Upper lobe of left lung (tissue), 4 donors: ENCODE measurements around the gene RNASE13.

Source experiments
- CTCF ChIP-seq, 6 experiments: fragments of 450-650 bp in 4 of 6; fragments of 200-600 bp in 2 of 6; sonication (generic) in 2 of 6; IDR thresholded peaks; one replicate each; pipeline ENCODE4 v1.5.1; 2016 to 2019; ENCODE audit warnings: antibody characterized with exemption in 6 of 6
- EP300 ChIP-seq, 4 donors: sonication (generic); formaldehyde crosslinking; IDR thresholded peaks; one replicate each; pipeline ENCODE4 v1.5.1; 2017; ENCODE audit warnings: antibody characterized with exemption in 4 of 4, control low read depth in 2 of 4
- POLR2AphosphoS5 ChIP-seq, 2 donors: sonication (generic); formaldehyde crosslinking; IDR thresholded peaks; one replicate each; pipeline ENCODE4 v1.5.1; 2017; ENCODE audit warnings: antibody characterized with exemption in 2 of 2

- TF ChIP-seq CTCF (IDR thresholded peaks at IDR 0.05) (no peak), EP300 (IDR thresholded peaks at IDR 0.05) (no peak), POLR2AphosphoS5 (IDR thresholded peaks at IDR 0.05) (no peak)
Observed at GRCh38 chr14:21077672-21078071, 43.1 kb upstream of the RNASE13 start.
